Fibroblast of the conjunctiva (primary cell): ENCODE data around the gene C11orf91.
A peak's percentile ranks its signal among the peaks of the same experiment; 100 is the strongest.
"Not testable (repeated sequence)": the region's sequence is repeated elsewhere in the genome, so short reads cannot be mapped to it uniquely, and the experiment has no call there.

Experiments used
- DNase-seq: peaks from one replicate; pipeline ENCODE4 v3.0.0-alpha.2; 2010; ENCODE audit warnings: low read depth

C11orf91 gene, protein sequence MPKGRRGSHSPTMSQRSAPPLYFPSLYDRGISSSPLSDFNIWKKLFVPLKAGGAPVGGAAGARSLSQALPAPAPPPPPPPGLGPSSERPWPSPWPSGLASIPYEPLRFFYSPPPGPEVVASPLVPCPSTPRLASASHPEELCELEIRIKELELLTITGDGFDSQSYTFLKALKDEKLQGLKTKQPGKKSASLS

DNA sequence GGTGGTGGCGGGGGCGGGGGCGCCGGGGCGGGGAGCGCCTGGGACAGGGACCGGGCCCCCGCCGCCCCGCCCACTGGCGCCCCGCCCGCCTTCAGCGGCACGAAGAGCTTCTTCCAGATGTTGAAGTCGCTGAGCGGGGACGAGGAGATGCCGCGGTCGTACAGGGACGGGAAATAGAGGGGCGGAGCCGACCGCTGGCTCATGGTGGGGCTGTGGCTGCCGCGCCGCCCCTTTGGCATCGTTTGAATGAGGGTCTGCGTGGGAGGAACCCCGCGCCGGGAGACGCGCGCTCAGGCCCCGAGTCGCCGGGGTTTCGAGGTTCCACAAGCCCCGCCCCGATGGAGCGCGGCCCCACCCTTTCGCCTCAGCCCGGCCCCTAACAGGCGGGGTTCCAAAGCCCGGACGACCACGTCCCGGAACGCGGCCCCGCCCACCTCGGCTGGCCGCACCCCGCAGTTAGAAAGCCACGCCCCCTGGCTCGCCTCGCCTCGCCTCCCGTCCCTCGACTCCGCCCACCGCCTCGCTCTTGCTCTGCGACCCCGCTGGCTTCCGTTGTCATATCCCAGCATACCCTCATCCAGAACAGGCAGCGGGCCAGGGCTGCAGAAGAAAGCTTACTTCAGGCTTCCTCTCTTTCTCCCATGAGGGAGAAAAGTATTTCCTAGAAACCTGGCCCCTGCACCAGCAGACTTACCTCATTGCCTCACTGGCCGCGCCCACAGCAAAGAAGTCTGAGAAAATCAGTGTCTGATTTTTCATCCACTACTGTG is at the start of gene C11orf91:
Gene C11orf91 (minus strand): TSS at position 325 of the 770 bp plus-strand sequence. CDS start 86 bp downstream, at position 239.
- peak; percentile 93 for DNase-seq

DNA sequence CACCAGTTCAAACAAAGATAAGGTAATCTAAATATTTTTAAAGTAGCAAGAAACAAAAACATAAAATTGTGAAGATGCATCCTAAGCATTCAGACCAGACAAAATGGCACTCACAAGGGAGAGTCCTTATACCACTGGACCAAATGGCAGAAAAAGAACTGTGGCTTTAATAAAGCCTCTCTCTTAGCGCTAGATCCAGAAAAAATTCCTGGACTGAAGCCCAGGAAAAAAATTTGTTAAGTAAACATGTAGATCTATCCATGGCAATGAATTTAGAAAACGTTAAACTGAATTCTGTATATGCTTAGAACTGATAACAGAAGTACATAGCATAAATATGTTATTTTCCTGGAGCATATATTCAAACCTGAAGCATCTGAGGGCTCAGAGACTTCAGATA is 47.4 kb upstream of the C11orf91 start:
- DNase-seq = no peak

DNA sequence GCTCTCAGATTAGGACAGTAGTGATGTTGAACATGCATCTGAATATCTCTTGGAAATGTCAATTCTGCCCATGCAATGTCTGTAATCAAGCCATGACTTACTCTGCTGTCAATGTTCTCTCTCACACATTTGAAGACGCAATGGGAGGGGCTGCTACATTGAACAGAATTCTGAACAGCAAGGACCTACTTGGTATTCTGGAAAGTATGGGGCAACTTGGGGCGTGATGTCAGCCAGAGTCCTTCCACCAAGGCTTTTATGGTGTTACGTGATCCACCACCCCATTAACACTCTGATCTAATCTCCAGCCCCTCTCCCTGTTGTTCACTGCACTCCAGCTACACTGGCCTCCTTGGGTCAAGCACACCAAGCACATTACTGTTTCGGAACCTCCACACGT is 42.7 kb upstream of the C11orf91 start:
- no peak for DNase-seq

DNA sequence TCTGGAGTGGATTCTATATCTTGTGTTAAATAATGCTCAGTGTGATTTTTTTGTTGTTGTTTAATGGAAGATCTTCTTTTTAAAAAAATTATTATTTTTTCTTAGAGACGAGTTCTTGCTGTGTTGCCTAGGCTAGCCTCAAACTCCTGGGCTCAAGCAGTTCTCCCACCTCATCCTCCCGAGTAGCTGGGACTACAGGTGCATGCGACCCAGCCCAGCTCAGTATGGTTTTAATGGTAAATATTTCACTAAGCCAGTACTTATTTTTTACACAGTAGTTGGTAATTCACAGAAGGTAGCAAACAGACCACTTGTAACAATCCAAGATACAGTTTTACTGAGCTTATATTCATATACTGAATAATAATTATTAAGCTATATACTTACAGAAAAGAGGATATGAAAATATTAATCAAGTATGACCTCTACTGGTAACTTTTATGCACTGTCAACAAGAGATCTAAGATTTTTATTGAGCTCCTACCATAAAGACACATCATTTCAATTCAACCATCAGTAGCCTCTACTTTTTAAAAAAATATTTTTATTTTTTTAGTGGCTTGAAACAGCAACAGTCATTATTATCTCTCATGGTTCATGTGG is 41.7 kb upstream of the C11orf91 start:
- DNase-seq = no peak

DNA sequence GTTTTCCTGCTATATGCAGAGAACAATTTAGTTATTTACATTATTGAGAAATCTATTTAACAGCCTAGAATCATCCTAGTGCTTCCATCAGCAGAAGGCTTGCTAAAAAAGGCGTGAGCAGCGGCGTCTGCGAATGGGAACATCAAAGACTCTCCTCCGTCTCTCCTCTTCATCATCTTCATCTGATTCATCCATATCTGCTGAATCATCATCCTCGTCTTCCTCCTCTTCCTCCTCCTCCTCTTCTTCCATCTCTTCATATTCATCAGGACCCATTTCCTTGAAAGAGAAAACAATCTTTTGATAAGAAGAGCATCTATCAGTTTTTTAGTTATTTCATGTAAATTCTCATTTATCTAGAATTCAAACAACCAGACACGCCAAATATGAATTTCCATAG is 41.2 kb upstream of the C11orf91 start:
- no peak for DNase-seq

DNA sequence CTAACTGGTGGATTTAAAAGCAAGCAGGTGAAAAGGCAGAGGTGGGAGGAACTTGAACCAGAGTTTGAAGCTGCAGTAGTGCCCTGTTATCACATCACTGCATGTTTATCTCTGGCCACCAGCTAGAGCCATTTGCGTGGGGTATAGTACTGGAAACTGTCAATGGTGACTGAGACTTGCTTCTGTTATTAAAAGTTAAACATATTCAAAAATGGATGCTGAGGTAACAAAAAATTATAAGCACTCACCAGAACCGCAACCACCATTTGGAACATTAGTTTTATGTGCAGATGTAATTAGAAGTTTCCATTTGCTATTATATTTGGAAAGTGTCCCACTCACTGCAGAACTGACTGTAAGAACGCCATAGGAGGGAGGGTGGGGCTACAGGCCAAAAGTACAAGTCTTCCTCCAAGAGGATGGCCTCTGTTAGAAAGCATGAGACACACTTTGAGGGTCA is 36.8 kb upstream of the C11orf91 start:
- no peak for DNase-seq

DNA sequence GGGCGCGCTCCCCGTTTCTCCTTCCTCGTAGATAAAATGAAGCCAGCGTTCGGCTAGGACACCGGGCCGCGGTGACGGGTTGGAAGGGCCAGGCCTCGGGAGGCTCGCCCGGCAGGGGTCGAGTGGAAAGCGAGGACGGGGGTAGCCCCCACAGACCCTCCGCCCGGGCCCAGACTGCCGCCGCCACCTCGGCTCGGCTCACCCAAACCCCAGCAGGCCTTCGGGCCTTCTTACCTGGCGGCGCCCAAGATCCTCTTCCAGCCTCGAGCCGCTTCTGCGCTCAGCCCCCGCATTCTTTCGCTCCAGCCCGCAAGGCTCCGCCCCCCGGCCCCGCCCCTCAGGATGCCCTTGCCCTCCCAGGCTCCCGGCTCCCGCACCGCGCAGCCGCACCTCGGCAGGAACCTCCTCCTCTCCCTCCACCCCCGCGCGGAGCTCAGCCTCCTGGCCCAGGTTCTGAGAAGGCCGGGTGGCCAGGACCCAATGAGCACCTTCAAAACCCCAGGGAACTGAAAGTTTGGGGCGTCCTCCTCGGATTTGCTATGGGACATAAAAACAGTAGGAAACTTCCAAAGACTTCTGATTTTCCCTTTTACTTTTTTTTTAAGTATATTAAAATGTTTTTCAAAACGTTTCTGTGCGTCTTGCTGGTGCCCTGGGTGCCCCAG is 35.7 kb upstream of the C11orf91 start, which contains the start of gene CD59:
Gene CD59 (minus strand): TSS at position 276 of the 665 bp plus-strand sequence. CDS start 13,978 bp downstream, outside the sequence.
- DNase-seq = peak; percentile 75

DNA sequence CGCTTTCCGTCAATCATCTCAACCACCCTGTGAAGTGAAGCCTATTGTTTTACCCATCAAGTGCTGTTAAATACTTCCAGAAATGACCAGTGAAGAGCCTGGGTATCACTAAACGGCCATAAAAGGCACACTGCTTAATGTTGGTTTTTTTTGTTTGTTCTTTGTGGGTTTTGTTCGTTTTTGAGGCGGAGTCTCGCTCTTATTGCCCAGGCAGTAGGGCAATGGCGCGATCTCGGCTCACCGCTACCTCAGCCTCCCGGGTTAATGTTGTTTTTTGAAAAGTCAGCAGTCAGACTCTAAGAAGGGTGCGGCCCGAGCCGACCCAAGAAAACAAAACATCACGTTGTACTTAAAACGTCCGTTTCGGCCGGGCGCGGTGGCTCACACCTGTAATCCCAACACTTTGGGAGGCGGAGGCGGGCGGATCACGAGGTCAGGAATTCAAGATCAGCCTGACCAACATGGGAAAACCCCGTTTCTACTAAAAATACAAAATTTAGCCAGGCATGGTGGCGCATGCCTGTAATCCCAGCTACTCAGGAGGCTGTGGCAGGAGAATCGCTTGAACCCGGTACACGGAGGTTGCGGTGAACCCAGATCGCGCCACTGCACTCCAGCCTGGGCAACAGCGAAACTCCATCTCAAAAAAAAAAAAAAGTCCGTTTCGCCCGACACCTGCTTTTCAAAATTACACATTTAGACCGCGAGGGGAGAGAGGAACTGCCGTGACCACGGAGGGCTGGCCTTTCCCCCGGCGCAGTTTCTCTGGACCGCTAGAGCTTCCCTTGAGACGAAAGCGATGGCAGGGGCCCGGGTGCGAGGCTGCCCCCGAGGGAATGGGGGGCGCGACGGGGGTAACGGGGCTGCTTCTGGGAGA is 34.9 kb upstream of the C11orf91 start:
- DNase-seq = no peak

DNA sequence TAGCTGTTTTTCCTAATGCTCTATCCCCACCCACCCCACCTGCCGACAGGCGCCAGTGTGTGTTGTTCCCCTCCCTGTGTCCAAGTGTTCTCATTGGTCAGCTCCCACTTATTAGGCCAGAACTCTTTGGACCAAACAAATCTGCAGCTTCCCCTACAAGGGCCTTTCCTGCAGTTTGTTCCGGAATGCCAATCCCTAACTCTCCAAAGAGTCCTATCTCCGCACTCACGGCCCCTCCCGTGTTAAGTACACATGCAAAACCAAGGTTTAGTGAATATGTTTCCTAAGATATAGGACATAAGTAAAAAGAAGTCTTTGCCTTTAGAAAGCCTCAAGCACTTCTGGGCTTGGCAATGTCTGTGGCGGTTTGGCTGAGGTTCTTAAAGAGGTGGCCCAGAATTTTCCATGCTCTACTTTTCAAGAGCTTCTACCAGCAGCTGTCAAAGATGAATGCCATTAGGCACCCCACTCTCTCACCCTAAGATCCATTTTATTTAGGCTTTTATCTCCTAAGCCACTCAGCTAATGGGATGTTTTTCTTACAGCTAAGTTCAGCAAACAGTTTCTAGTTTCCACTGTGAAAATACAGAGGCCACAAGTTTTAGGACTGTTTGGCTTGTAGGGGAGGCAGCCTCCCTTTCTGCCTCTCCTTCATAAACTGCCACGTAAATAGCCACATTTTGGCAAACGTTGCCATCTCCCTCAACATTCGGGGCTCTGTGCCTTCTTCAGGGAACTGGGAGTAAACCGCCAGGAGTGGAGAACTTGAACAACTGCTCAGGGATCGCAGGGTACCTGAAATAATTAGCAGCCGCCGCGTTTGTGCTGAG is 34.0 kb upstream of the C11orf91 start:
- DNase-seq = no peak

DNA sequence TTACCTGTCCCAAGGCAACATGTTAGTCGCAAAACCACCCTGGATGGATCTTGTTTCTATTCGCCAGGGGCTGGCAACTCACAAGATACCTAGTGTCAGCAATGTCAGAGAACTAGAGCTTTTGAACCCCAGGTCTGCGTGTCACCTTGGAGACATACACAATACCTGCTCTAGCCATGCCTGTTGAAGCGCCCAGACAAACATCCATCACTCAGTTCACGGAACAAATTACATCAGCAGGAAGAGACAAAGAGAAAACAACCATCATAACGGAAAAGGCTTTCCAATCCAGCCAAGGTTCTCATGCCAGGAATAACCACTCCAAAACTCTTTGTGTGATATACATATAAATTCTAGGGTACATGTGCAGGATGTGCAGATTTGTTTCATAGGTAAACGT is 33.4 kb upstream of the C11orf91 start:
- no peak for DNase-seq

DNA sequence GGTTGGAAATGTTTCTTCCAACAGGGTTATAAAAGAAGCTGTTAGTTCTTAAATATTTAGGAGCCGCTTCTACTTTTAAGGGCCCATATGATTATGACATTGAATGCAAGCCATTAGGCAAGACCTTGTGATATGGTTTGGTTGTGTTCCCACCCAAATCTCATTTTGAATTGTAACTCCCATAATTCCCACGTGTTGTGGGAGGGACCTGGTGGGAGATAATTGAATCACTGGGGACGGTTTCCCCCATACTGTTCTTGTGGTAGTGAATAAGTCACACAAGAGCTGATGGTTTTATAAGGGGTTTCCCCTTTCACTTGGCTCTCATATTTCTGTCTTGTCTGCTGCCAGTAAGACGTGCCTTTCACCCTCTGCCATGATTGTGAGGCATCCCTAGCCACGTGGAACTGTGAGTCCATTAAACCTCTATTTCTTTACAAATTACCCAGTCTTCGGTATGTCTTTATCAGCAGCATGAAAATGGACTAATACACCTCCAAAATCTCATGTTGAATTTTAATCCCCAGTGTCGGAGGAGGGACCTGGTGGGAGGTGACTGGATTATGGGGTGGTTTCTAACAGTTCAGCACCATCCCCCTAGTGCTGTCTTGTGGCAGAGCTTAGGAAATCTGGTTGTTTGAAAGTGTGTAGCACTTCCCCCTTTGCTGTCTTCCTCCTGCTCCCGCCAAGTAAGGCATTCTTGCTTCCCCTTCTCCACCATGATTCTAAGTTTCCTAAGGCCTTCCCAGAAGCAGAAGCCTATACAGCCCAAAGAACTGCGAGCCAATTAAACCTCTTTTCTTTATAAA is 31.3 kb upstream of the C11orf91 start:
- no peak for DNase-seq

DNA sequence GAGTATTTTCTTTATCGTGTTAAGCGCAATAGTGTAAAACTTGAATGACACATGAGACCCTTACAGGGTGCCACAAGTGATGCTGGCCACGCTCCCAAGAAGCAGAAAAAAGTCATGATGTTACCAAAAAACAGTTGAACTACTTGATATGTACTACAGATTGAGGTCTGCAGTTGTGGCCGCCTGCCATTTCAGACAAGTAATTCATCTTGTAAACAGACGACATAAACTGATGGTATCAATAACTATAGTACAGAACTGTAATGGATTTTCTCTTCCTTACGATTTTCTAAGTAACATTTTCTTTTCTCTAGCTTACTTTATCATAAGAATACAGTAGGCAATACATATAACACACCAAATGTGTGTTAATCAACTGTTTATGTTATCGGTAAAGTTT is 30.1 kb upstream of the C11orf91 start:
- no peak for DNase-seq

DNA sequence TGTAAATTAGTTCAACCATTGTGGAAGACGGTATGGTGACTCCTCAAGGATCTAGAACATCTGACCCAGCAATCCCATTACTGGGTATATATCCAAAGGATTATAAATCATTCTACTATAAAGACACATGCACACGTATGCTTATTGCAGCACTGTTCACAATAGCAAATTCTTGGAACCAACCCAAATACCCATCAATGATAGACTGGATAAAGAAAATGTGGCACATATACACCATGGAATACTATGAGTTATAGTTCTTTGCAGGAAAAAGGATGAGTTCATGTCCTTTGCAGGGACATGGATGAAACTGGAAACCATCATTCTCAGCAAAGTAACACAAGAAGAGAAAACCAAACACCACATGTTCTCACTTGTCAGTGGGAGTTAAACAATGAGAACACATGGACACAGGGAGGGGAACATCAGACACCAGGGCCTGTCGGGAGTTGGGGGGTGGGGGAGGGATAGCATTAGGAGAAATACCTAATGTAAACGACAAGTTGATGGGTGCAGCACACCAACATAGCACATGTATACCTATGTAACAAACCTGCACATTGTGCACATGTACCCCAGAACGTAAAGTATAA is 28.5 kb upstream of the C11orf91 start:
- not testable (repeated sequence) for DNase-seq

DNA sequence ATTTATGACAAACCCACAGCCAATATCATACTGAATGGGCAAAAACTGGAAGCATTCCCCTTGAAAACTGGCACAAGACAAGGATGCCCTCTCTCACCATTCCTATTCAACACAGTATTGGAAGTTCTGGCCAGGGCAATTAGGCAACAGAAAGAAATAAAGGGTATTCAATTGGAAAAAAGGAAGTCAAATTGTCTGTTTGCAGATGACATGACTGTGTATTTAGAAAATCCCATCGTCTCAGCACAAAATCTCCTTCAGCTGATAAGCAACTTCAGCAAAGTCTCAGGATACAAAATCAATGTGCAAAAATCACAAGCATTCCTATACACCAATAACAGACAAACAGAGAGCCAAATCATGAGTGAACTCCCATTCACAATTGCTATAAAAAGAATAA is 26.9 kb upstream of the C11orf91 start:
- DNase-seq = not testable (repeated sequence)

DNA sequence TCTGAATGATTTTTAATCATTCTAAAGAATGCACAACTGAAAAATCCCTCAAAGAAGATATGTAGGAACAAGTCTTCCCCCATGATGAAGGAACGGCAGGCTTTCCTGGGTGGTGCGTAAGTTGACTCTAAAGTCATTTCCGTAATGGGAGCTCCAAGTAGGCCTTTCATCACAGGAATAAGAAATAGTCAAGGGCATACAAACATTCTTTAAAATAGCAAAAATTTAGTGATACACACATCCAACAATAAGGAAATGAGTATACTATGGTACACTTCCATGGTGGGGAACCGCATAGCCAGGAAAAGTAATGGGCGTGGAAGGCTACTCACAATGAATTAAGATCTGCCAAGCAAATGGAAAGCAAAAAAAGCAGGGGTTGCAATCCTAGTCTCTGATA is 24.9 kb upstream of the C11orf91 start:
- DNase-seq = no peak

DNA sequence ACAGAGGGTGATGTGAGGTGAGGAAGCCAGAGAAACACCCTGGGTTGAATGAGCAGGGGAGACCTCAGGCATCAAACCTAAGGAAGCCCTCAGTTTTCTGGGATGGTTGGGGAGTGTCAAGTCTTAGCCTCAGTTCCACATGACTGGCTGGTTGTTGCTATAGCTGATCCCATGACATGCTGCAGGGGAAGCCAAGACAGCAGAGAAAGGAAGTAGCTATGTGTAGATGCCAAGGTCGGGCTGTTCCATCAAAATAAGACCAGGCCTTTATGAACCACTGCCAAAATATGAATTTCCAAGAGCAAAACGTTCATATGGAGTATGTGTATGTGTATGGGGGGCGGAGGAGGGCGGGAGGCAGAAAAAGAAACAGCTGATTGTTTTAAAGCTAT is 24.0 kb upstream of the C11orf91 start:
- DNase-seq = no peak

DNA sequence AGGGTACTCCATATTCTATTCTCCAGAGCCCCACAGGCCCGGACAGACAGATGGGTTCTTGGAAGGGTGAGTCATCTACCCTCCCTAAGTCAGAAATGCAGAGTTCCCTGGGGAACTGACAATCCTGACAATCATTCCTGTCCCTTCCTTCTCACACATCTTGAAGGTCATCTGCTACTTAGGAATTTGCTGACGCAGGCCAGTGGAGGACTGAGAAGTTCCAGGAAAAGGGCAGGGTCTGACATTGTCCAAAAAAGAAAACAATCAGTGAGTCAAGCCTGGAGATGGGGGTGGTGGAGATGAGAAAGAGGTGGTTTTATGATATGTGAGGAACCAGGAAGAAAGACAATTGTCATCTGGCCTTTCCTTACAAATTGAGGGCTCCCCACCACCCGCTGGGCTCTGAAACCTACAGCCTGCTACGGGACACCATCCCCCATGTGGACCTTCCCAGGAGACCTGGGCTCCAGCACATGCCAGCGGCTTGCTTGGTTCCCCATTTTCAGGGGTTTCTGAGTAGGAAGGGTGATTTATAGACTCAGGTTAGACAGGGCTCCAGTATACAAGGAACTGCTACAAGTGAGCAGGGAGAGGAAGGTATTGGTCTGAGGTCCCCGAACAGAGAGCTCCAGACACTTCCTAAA is 22.7 kb upstream of the C11orf91 start:
- peak; percentile 48 for DNase-seq

DNA sequence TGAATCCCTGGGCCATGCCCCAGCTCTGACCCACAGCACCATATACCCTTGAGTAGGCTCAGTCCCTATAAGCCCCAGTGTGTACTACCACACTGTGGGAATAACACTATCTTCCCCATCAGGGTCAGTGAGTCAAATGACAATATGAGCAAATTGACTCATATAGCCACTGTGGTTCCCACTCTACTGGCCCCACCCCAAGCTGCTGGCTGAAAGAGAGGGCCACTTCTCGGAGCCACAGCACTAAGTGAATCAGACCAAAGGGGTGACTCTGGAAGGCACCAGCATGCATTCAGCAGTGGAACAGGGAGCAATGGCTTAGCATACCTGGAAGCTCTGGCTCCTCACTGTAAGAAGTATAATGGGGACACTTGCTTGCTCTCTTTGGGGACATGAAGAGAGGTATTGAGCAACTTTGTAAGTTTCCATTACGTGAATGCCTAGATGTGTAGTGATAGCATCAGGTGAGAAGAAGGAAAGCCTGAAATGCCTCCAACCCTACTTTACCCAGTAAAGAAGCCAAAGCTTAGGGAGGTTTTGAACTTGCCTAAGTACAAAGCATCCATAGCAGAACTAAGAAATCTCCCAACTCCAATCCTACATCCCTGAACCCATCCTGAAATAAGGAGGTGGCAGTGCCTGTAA is 22.1 kb upstream of the C11orf91 start:
- DNase-seq = no peak
